ENCODE results near the gene PARL.

DNA sequence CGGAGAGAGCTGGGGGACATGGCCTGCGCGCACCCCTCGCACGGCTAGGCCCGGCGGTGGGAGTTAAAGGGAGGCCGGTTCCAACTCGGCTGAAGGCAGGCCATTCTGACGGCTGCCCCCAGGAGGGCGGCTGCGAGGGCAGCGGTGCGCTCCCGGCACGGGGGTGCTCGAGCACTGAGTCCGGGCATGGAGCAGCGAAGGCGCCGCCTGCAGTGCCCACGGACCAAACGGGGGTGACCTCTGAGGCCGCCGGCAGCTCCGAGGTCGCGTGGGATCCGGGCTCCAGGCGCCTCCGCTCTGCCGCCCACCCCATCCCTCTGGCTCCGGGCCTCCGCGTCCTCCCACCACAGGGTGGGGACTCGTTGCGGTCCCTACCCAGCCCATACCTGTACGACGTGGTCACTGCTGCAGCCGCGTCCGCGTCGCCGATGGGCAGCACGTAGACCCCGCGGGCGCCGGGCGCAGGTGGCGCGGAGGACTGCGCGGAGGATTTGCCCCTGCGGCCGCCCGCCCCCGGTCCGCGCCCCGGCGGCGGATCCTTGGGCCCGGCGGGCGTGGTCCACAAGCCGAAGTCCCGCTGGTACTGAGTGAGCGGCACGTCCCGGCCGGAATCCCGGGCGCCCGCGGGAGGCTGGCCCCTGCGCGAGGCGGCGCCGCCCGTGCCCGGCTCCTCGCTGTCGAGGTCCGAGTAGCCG is 59.8 kb downstream of the PARL start:
- TF ChIP-seq, protein P1, sequence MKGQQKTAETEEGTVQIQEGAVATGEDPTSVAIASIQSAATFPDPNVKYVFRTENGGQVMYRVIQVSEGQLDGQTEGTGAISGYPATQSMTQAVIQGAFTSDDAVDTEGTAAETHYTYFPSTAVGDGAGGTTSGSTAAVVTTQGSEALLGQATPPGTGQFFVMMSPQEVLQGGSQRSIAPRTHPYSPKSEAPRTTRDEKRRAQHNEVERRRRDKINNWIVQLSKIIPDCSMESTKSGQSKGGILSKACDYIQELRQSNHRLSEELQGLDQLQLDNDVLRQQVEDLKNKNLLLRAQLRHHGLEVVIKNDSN (IDR thresholded peaks at IDR 0.05): no peak
- TF ChIP-seq EP300 (IDR thresholded peaks at IDR 0.05; ENCODE audit: borderline replicate concordance): no peak
